NOMO-1 (cell line): ENCODE results near the gene CETN2.
A peak's percentile ranks its signal among the peaks of the same experiment; 100 is the strongest.
"Not testable (repeated sequence)": the region's sequence is repeated elsewhere in the genome, so short reads cannot be mapped to it uniquely, and the experiment has no call there.

Experiments used
- DNase-seq, 2 experiments: peaks; one replicate each; lab custom pipeline; 2025; ENCODE audit not compliant: unreplicated experiment in 2 of 2; lab: John Stamatoyannopoulos, UW

CETN2 gene

DNA sequence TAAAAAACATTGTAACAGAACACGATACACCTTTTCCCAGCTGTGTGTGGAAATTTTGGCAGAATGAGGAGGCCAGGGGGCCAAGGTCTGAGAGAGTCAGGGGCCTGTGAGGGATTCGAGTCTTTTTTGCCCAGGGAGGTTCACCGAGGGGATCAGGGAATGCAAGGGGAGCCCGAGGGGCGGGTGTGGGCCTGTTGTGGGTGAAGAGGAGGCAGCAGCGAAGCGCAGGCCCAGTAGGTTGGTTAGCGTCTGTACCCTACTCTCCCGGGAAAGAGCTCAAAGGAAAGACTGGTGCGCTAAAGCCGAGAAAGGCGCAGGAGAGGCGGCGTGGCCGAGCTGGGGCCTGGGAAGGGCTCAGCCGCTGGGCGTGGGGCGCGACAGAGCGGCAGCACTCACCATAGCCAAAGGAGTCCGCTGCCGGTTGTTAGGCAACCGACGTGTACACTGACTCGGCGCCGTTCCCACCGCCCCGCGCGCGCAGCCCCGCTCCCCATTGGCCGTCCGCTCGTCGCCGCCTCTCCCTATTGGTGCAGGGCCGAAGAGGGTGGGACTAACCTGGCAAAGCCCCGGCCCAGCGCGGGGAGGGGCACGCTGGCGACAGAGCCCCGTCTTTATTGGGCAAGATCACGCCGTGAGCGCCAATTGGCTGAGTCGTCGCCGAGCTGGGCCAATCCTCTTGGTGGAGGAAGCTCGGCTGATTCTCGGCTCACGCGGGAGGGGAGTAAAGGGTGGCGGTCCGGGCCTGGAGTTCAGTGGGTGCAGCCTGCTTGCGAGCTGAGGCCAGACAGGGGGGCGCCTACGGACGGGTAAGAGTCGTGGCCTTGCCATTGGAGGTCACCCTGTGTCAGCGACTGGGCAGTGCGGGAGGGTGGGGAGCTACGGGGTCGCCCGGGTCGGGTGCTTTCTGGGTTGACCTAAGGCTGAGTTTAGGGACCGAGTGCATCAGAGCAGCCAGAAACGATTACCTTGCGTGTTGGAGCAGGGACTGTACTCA, at the start of gene CETN2, which contains the start of gene NSDHL:
CETN2 (minus strand) TSS at position 446 of the 994 bp plus-strand sequence; CDS start at position 399, 47 bp downstream.
NSDHL (plus strand) TSS at position 752 of the 994 bp plus-strand sequence. CDS start 15,262 bp downstream, outside the sequence.
- DNase-seq, result peak; percentile 84 to 90

DNA sequence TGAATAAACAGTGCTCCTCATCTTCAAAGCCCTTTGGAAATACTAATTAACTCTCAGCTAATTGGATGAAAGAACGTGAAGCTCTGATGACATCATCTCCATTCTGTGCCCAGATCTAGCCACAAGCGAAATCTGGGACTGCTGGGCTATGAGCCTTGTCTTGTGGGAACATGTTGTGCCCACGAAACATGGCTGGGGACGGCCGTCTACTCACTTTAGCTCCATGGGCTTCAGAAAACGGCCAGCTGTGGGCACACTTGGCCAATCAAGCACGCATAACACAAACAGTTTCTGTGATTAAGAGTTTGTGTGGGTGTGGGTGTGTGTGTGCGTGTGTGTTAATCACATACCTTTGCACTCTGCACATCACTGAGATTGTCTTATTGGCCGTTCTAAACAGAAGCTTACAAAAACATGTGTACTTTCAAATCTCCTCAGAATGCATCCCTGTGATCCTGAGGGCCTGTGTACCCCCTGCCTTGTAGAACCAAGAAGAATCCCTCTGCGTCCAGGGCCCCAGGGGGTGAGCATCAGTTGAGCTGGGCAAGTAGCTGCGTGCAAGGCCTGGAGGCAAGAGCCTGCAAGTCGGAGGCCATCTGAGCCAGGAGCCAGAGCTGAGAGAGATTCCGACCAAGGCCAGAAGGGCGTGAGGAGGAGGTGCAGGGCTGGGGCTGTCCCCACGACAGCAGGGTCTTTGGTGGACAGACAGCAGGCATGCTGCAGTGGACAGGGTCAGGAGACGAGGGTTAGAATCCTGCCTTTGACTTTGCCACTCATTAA, 48.6 kb upstream of the CETN2 start:
- DNase-seq, result no peak

GRCh38 chrX:152876931-152877840, 46.6 kb upstream of the CETN2 start:
- no peak for DNase-seq

DNA sequence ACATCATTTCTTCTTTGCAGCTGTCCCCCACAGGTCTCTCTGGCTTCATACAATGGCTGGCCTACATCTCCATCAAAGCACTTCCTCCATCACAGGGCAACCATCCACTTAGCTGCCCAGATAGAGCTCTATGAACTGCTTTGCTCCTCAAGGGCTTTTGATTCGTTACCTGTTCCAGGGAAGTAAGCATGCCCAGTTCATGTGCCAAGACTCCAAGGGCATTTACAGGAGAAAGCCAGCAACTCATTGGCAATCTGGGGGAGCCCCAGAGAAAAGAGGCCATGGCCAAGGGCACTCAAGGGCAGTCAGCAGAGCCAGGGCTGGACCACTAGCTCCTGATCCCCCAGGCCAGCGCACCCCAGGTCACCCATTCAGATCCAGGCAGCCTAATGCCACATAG, 42.8 kb upstream of the CETN2 start:
- DNase-seq, result no peak

- DNase-seq, result no peak
Measured at GRCh38 chrX:152872522-152872921, 42.0 kb upstream of the CETN2 start.

DNA sequence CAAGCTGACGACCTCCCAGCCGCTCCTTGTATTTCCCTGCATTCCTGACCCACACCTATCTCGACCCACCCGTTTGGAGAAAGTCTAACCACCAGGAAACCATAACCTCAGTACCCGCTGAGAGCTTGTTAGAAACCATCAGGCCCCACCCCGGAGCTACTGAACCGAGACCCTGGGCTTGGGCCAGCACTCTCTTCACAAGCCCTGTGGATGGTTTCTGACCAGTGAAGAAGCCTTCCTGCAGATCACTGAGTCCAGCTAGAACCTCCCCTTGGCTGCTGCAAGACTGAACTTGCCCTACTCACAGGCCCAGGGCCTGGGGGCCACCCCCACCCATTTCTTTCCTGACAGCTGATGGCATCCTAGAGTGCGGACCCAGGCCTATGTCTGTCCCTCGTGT, 40.7 kb upstream of the CETN2 start:
- no peak for DNase-seq

DNA sequence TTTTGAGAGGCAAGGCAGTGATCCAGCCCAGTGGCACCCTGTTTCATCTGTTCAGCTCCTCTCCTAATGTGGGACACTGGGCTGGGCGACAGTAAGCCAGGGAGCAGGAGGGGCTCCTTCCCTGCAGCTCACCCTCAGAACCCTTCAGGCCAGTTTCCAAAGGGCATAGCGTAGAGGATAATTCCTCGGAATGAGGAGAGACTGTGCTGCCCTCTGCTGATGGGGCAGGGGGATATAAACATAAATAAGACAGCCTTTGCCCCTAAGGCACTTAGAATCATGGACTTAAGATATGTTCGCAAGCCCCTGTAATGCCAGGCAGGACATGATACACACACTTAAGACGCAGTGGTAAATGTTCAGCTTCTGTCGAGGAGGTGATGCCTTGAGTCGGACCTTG, 39.4 kb upstream of the CETN2 start:
- no peak for DNase-seq

DNA sequence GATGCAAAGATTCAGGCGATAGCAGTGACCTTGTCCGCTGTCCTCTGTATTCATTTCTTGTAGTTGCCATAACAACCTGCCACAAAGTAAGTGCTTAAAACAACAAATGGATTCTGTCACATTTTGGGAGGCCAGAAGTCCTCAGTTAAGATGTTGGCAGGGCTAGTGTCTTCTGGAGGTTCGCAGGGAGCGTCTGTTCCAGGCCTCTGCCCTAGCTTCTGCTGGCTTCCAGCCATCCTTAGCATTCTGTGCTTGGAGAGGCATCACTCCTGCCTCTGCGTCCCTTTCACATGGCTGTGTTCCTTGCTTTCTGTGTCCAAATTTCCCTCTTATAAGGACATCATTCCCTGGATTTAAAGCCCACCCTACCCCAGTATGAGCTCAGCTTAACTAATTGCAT, 35.8 kb upstream of the CETN2 start:
- no peak for DNase-seq

GRCh38 chrX:152865232-152865920, 34.8 kb upstream of the CETN2 start:
- DNase-seq, result no peak

- no peak for DNase-seq
Measured at GRCh38 chrX:152861826-152862225, 31.3 kb upstream of the CETN2 start.

DNA sequence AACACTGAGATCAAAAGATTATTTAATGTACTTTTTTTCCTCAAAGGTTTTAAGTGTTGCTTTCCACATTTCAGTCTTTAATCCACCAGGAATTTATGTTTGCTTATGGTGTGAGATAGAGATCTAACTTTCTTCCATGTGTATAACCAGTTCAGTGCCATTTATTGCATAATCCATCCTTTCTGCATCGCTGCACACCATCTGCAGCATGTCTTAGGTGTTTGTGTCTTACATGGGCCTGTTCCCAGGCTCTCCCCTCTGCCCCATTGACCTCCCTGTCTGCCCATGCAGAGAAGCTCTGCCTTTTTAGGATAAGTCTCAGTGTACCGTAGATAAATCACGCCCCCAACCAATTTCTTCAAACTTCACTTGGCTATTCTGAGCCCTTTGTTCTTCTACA, 30.6 kb upstream of the CETN2 start:
- DNase-seq, result no peak

DNA sequence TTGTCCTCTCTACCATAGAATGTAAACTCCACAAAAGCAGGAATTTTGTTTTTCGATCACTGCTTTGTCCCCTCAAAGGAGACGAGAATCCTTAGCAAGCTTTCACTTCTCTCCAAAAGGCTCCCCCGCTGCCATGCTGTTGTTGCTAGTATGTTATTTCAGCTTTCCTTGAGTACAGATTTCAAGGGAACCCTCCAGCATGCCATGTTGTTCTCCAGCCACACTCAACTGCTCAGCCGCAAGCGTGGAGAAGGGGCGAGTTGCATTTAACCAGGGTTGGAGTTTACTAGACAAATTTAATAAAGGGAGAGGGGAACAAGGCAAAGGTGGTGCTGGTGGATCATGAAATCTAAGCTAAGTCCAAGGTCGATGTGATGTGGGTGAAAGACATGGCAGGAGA, 23.4 kb upstream of the CETN2 start:
- no peak for DNase-seq

DNA sequence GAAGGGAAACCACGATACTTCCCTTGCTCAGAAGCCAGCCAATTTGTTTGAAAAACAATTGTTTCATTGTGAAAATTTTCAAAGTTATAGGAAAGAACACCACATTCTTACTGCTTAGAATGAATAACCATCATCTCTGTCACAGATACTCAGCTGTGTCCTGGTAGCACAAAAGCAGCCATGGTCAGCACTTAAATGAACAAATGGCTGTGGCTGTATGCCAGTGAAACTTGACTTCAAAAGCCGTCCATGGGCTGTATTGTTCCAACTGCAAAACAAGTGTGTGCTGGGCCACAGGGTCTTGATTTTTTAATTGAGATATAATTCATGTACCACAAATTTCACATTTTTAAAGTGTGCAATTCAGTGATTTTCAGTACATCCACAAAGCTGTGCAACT, 19.9 kb upstream of the CETN2 start:
- no peak for DNase-seq

DNA sequence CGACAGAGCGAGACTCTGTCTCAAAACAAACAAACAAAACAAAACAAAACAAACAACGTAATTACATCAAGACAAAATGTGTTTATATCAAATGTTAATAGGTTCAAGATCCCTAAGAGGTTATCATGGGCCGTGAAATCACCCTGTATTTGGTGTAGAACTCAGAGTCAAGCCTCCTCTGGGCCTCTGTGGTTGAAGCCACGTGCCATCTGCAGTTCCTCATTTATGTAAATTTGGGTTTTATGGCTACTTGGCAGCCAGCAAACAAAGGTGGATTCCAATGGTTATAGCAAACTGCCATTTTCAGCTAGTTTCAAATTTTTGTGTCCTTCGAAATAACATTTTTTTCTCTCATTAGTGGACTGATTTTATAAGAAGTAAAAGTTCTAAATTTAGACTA, 16.7 kb upstream of the CETN2 start:
- peak; percentile 10 to 21 for DNase-seq

- no peak for DNase-seq
Measured at GRCh38 chrX:152845618-152846240, 15.2 kb upstream of the CETN2 start.

DNA sequence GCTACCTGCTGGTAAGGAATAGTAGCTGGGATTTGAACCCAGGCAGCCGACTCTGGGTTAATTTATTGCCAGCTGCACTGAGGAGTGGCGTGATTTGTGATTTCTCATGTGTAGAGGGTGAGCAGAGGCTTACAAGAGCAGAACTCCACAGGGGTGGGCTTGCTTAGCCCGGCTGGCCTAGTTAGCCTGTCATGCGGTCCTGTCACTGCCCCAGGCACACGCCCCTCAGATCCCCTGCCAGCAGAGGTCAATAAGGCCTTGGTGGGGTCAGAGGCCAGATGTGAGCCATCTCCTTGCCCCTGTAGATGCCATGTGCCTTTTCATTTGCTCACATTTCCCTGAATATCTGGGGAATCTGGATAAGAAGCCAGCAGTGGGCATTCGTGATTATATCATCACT, 13.7 kb upstream of the CETN2 start:
- DNase-seq, result no peak

- DNase-seq, result no peak
Measured at GRCh38 chrX:152843852-152844251, 13.3 kb upstream of the CETN2 start.

GRCh38 chrX:152842772-152843338, 12.3 kb upstream of the CETN2 start:
- no peak for DNase-seq

- not testable (repeated sequence) for DNase-seq
Measured at GRCh38 chrX:152835470-152835869, 4.9 kb upstream of the CETN2 start.
